Hypothalamus (tissue), 51 donors: Measurements from ENCODE around the gene FBLN5.
"Not testable (repeated sequence)": the region's sequence is repeated elsewhere in the genome, so short reads cannot be mapped to it uniquely, and the experiment has no call there.

Experiments
- DNase-seq, 51 donors: peaks; one replicate each; lab custom pipeline; 2025; lab: John Stamatoyannopoulos, UW

The FBLN5 gene

GRCh38 chr14:91869556-91869955 is 77.9 kb downstream of the FBLN5 start:
- DNase-seq = no peak

DNA sequence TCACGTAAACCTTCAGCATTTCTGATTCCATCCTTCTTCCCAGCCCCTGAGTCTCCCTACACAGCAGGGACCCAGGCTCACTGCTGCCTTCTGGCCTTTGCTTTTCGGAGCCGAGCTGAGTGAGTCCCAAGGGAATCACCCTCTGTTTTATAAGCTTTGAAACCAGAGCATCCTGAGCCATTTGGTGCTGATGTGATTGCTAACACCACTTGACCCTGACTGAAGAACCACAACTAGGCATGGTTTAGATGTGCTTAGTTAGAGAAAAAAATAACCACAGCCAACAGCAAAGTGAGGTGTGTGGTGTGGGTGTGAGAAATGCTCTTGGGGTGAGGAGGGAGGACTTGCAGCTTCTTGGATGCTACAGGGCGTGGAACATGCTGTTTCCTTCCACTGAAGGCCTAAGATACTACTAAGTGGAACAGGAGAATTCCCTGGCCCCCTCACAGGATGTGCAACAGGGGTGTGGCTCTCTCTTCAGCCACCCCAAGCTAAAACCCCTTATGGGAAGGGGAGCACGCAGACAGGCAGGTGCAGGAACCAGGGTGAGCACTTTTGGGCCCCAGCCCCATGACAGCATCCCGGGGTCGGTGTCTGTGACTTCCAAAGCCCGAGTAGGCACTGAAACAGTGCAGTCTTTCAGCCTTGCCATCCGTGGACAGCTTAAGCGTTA is 80.0 kb downstream of the FBLN5 start, which contains the start of gene TC2N:
Gene TC2N, minus strand, starts transcription at position 221 of the 673 bp plus-strand sequence. CDS start 53,767 bp downstream, outside the sequence.
- DNase-seq = no peak

DNA sequence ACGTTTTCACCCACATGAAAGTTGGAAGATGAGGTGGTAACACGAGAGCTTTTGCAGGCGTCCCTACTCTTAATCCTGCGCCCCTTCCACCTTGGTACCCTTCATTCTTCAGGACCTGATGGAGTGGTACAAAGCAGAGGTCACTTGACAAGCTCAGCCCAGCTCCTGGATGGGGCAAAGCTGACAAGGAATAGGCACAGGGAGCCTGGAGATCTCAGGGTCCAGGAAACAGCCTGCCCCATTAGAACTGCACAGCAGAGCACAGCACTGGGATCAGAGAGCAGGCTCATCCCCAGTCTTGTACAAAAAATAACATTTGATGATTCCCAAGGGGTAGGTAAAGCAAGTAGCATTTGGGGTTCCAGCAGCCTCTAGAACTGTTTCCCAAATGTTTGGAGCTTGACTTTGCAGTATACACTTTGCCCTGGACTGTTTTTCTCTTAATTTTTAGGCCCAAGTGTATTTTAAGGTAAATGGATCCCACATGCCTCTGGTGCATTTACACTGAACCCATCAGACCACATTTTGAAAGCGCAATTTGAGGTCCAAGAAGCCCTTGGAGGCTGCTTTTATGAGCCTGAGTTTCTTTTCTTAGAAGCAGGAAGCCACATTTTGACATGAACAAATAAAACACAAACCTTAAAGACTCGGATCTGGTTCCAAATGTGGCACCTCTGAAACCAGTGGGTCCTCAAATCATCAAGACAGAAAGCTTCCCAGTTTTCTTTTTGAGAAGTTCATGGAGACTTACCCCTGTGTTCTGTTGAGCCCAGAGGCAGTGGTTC is 80.8 kb downstream of the FBLN5 start:
- no peak for DNase-seq

DNA sequence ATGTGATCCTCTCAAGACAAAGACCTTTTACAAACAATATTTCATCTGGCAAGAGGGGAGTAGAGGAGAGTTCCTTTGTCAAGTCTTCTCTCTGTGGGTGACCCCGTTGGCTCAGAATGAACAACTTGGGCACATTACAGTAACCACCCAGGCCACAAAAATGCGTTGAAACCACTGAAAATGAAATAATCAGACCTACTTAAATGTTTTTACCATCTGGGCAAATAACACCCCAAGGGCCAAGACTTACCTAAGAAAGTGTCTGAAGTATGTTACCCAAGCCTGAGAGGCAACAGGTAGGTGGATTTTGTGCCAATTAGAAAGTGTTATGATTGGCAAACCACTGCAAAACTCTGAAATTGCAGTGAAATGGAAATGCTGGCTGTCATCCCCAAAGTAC is 81.4 kb downstream of the FBLN5 start:
- DNase-seq = no peak

DNA sequence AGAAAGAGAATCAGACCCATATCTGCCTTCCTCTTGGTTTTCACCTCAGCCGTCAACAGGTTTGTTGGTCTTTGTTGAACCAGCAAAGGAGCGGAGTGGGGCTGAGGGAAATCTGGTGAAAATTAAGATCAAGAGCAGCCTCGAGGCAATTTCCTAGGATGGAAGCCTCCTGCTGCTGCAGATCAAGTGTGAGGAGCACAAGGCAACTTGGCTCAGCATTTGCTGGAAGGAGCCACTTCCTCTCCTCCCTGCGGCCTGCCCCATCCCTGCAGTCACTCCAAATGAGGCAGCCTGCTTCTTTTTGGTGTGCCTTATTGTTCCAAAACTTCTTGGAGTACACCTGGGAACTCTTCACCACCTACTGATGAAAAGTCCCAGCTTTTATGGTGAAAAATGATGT is 85.1 kb downstream of the FBLN5 start:
- DNase-seq = no peak

DNA sequence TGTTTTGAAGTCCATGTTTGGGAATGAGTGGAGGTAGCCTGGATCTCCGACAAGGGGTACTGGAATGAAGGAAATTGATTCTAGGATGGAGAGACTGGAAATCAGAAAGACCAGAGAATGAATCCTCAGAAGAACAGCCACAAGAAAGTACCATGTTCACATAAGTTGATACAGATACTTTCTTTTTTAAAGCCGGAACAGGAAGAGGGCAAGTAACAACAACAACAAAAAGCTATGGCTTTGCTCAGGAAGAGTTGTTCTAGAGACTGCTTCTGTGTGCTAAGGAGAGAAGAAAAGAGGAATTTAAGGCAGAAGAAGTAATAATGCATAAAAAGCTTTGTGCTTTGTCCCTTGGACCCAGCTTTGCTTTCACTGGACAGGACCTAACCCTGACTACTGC is 86.4 kb downstream of the FBLN5 start:
- DNase-seq = no peak

- no peak for DNase-seq
Measured at GRCh38 chr14:91860238-91860637, 87.3 kb downstream of the FBLN5 start.

DNA sequence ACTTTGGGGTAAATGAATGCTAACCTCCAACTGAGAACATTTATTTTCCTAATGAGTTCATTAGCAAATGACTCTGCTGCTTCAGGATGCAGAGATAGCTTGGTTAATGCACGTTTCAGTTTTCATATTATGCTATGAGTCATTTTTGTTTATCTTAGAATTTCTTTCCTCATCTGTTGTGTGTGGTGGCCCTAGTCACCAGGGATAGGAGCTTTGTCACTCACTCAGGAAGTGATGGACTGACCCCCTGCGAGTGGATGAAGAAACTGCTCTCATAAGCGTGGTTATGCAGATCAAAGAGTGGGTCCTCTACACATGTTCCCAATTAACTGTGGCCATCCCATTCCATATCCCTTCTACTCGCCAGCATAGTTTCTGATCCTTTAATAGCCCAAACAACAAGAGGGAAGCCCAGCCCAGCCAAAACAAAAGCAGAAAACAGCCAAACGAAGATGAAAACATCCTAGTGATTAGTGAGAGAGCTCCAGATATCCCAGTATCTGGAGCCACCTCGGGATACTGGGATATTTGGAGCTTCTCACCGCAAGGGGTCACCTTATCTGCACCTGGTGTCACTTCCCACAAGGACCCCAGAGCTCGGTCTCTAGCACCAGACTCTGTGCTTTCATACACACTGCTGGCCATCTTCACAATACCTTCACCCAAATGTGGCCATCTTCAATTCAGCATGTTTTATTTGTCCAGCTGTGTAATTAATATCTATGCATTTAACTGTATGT is 88.8 kb downstream of the FBLN5 start:
- DNase-seq = no peak

GRCh38 chr14:91857614-91858013 is 89.9 kb downstream of the FBLN5 start:
- DNase-seq = no peak

GRCh38 chr14:91854327-91854934 is 93.1 kb downstream of the FBLN5 start:
- DNase-seq = no peak

DNA sequence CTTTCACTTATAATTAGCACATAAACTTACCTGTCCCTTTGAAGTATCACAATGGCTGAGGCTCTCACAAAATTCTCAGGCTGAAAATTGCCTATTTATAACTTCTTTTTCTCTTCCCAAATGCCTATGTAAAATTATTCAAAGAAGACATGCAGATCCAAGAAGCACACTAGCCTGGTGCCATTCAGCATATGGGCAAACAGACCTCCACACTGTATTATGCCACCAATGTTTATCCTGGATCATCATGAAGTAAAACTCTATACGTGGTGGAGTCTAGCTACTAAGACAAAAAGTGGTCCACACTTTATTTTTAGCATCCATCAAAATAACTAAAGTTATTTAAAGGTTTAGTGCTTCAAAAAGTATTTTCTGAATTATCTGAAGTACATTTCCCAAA is 95.9 kb downstream of the FBLN5 start:
- DNase-seq = no peak

- no peak for DNase-seq
Measured at GRCh38 chr14:91848504-91849001, 98.9 kb downstream of the FBLN5 start.

DNA sequence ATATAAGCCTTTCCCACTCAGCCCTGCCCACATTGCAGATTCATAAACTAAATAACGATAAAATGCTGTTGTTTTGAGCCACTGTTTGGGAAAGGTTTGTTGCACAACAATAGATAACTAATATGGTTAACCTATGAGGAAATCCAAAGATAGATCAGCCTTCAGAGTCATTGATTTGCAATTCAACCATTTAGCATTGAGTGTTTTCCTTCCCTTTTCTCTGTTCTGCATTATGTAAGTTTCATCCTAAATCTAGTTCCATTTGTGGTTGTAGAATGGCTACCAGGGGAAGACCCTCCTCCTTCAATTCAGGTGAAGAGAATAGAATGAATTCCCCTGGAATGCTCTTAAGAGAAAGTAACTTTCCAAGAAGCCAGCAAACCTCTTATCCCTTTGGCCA is 99.8 kb downstream of the FBLN5 start:
- DNase-seq = no peak

- DNase-seq = no peak
Measured at GRCh38 chr14:91845652-91846051, 101.8 kb downstream of the FBLN5 start.

GRCh38 chr14:91845056-91845455 is 102.4 kb downstream of the FBLN5 start:
- DNase-seq = not testable (repeated sequence)

GRCh38 chr14:91844029-91844428 is 103.5 kb downstream of the FBLN5 start:
- DNase-seq = no peak

- no peak for DNase-seq
Measured at GRCh38 chr14:91843437-91843836, 104.1 kb downstream of the FBLN5 start.

- DNase-seq = no peak
Measured at GRCh38 chr14:91841065-91841464, 106.4 kb downstream of the FBLN5 start.

- no peak for DNase-seq
Measured at GRCh38 chr14:91839749-91840148, 107.7 kb downstream of the FBLN5 start.

DNA sequence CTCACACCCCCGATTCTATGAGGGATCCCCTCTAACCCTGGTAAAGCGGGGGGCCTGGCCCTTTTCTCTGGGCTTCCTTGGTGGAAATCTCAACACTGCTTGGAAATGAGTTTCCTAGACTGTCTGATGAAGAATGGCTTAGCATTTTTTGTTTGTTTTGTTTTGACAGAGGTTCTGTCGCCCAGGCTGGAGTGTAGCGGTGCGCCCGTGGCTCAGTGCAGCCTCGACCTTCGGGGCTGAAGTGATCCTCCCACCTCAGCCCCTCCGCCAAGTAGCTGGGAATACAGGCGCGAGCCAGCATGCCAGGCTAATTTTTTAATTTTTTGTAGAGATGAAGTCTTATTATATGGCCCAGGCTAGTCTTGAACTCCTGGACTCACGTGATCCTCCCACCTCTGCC is 110.4 kb downstream of the FBLN5 start:
- no peak for DNase-seq
